Type B pancreatic cell (in vitro differentiated cells): ENCODE data around the gene MFSD2A. TPM values are rescaled to one million over a fixed set of nuclear protein-coding genes. Genes with fewer than 3 reads are reported as not detected.
"Not testable (repeated sequence)": the region's sequence is repeated elsewhere in the genome, so short reads cannot be mapped to it uniquely, and the experiment has no call there.

ENCODE experiments used
- DNase-seq: peaks from one replicate; pipeline ENCODE4 v3.0.0; 2021; ENCODE audit warnings: mixed read lengths; ENCODE audit not compliant: unreplicated experiment; ENCODE audit errors: extremely low spot score
- H3K27ac Mint-ChIP-seq: 2 replicates; pipeline ENCODE4 v1.8.0; 2021; ENCODE audit warnings: mild to moderate bottlenecking, mixed read lengths
- H3K27me3 Mint-ChIP-seq: 2 replicates; pipeline ENCODE4 v1.8.0; 2021; ENCODE audit warnings: mixed read lengths
- H3K36me3 Mint-ChIP-seq: 2 replicates; pipeline ENCODE4 v1.8.0; 2021; ENCODE audit warnings: mixed read lengths
- H3K4me1 Mint-ChIP-seq: one replicate; pipeline ENCODE4 v1.8.0; 2021; ENCODE audit warnings: mixed read lengths; ENCODE audit not compliant: unreplicated experiment
- H3K4me3 Mint-ChIP-seq: 2 replicates; pipeline ENCODE4 v1.8.0; 2021; ENCODE audit warnings: mild to moderate bottlenecking, mixed read lengths
- H3K9me3 Mint-ChIP-seq: 2 replicates; pipeline ENCODE4 v1.8.0; 2021; ENCODE audit warnings: mixed read lengths
- CTCF ChIP-seq: fragments of 200-600 bp; sonication (generic); conservative IDR thresholded peaks from 2 replicates; pipeline ENCODE4 v1.5.0; 2021; ENCODE audit warnings: antibody characterized with exemption, mild to moderate bottlenecking
- total RNA-seq: library from RNA; stranded (reverse); gene quantifications from 2 replicates; pipeline ENCODE4 v1.2.1, GENCODE V29; 2021; ENCODE audit warnings: low replicate concordance

The MFSD2A gene
- total RNA-seq, 1 donor from 2014 or later: 6.1 TPM

- no peaks in the 10 kb centered on the region for H3K27me3 Mint-ChIP-seq
- peak overlapping the region; percentile 43 for H3K27ac Mint-ChIP-seq
- H3K4me3 Mint-ChIP-seq: no peak overlapping the region
- peaks cover 5% of the 10 kb centered on the region for H3K9me3 Mint-ChIP-seq
- peaks cover 13% of the 10 kb centered on the region for H3K4me1 Mint-ChIP-seq
- DNase-seq: no peak
- no peaks in the 10 kb centered on the region for H3K36me3 Mint-ChIP-seq
- no peak for TF ChIP-seq CTCF
Observed at GRCh38 chr1:39981385-39981784, 26.4 kb downstream of the MFSD2A start.

- H3K4me3 Mint-ChIP-seq: no peak overlapping the region
- no peaks in the 10 kb centered on the region for H3K27me3 Mint-ChIP-seq
- H3K9me3 Mint-ChIP-seq: peaks cover 5% of the 10 kb centered on the region
- DNase-seq: no peak
- no peaks in the 10 kb centered on the region for H3K36me3 Mint-ChIP-seq
- TF ChIP-seq CTCF: no peak
- H3K4me1 Mint-ChIP-seq: peaks cover 8% of the 10 kb centered on the region
- H3K27ac Mint-ChIP-seq: peak overlapping the region; percentile 43
Observed at GRCh38 chr1:39981945-39982344, 27.0 kb downstream of the MFSD2A start.

GRCh38 chr1:39984480-39984879, 29.5 kb downstream of the MFSD2A start:
- not testable (repeated sequence) for H3K9me3 Mint-ChIP-seq

GRCh38 chr1:39984951-39985350, 30.0 kb downstream of the MFSD2A start:
- H3K27me3 Mint-ChIP-seq: no peaks in the 10 kb centered on the region
- no peak overlapping the region for H3K4me3 Mint-ChIP-seq
- H3K4me1 Mint-ChIP-seq: peaks cover 13% of the 10 kb centered on the region
- H3K36me3 Mint-ChIP-seq: no peaks in the 10 kb centered on the region
- H3K9me3 Mint-ChIP-seq: peaks cover 5% of the 10 kb centered on the region
- no peak overlapping the region for H3K27ac Mint-ChIP-seq
- no peak for DNase-seq
- TF ChIP-seq CTCF: no peak

More at GRCh38 chr1:39984480-39984879, 29.5 kb downstream of the MFSD2A start:
- not testable (repeated sequence) for H3K27ac Mint-ChIP-seq, H3K4me3 Mint-ChIP-seq, DNase-seq, H3K36me3 Mint-ChIP-seq, H3K27me3 Mint-ChIP-seq
- peaks cover 13% of the 10 kb centered on the region for H3K4me1 Mint-ChIP-seq

- TF ChIP-seq CTCF: no peak
- no peaks in the 10 kb centered on the region for H3K27me3 Mint-ChIP-seq
- H3K4me3 Mint-ChIP-seq: no peak overlapping the region
- no peak for DNase-seq
- H3K27ac Mint-ChIP-seq: no peak overlapping the region
- peaks cover 9% of the 10 kb centered on the region for H3K4me1 Mint-ChIP-seq
- no peaks in the 10 kb centered on the region for H3K9me3 Mint-ChIP-seq
- no peaks in the 10 kb centered on the region for H3K36me3 Mint-ChIP-seq
Observed at GRCh38 chr1:39987869-39988268, 32.9 kb downstream of the MFSD2A start.

- DNase-seq: no peak
- H3K4me3 Mint-ChIP-seq: peak overlapping the region; percentile 31
- no peaks in the 10 kb centered on the region for H3K27me3 Mint-ChIP-seq
- H3K4me1 Mint-ChIP-seq: peaks cover 9% of the 10 kb centered on the region
- H3K9me3 Mint-ChIP-seq: no peaks in the 10 kb centered on the region
- peak overlapping the region; percentile 66 for H3K27ac Mint-ChIP-seq
- H3K36me3 Mint-ChIP-seq: no peaks in the 10 kb centered on the region
- TF ChIP-seq CTCF: no peak
Observed at GRCh38 chr1:39988618-39989343, 33.8 kb downstream of the MFSD2A start.
